GM21576 (cell line): ENCODE measurements around the gene GNG4.
"Not testable (repeated sequence)": the region's sequence is repeated elsewhere in the genome, so short reads cannot be mapped to it uniquely, and the experiment has no call there.

ENCODE experiments used
- ATAC-seq: cut with Tn5 transposase; IDR thresholded peaks from one replicate; pipeline ENCODE4 v1.9.1; 2021; ENCODE audit warnings: mild to moderate bottlenecking, moderate library complexity; ENCODE audit not compliant: unreplicated experiment

Gene GNG4

DNA sequence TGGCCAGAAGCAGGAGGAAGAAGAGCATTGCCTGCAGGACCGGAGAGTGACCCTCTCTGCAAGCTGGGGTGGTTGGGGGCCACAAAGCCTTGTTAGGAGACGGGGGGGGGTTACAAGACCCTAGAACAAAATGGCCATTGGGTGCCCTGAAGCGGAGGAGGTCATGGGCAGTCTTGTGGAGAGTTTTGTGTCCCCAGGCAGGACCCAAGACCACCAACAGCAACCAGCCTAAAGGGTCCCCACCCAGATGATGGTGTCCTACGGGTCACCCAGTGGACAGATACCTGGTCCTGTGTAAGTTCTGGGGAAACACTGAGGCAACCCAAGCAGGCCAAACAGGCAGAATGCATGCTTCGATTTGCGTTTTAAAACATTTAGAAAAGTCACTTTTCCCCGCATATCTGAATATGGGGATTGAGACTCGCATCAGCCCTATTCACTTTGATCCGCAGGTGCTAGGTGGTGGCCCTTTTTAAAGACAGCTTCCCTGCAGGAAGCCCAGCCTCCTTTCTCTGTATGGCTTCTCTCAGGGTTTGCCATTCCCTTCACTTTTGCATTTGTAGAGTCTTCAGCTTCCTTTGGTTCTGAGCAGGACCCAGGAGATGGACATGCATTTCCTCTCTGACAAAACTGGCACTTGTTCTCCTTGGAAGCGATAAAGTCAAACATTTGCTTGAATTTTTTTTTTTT is 21.1 kb downstream of the GNG4 start:
- no peak for ATAC-seq

- ATAC-seq: no peak
Measured at GRCh38 chr1:235625831-235626230, 23.8 kb downstream of the GNG4 start.

DNA sequence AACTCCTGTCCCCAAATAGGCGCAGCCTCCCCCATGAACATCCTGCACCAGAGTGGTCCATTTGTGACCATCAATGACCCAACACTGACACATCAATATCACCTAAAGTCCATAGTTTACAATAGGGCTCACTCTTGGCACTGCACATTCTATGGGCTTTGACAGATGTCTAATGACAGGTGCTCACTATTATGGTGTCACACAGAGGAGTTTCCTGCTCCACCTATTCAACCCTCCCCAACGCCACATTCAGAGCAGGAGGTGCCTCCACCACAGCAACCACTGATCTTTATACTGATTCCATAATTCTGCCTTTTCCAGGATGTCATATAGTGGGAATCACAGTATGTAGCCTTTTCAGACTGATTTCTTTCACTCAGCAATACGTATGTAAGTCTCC is 24.2 kb downstream of the GNG4 start:
- no peak for ATAC-seq

GRCh38 chr1:235624721-235625333 is 24.8 kb downstream of the GNG4 start:
- no peak for ATAC-seq

GRCh38 chr1:235622936-235623779 is 26.4 kb downstream of the GNG4 start:
- ATAC-seq: no peak

GRCh38 chr1:235619149-235619548 is 30.4 kb downstream of the GNG4 start:
- ATAC-seq: not testable (repeated sequence)

- no peak for ATAC-seq
Measured at GRCh38 chr1:235617808-235618207, 31.8 kb downstream of the GNG4 start.

DNA sequence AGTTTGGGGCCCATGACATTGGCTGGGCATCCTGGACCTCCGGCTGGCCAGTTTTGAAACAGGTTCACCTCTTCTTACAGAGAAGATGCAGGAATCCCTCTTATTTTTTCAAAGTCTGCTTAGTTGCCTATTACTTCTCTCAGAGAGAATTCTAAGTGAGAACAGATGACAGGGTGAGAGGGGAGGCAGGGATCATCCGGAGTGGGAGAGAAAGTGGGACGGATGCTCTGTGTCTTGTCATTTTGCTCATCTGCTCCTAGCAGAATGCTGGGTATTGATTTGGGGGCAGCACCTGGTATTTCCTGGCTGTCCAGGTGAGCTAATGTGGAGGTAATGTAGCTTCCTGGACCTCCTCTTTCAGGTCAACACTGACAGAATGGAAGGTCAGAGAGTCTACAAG is 32.4 kb downstream of the GNG4 start:
- no peak for ATAC-seq

- ATAC-seq: no peak
Measured at GRCh38 chr1:235614442-235614954, 35.1 kb downstream of the GNG4 start.

GRCh38 chr1:235613602-235614001 is 36.0 kb downstream of the GNG4 start:
- ATAC-seq: no peak

GRCh38 chr1:235612761-235613160 is 36.8 kb downstream of the GNG4 start:
- no peak for ATAC-seq

GRCh38 chr1:235610157-235610556 is 39.4 kb downstream of the GNG4 start:
- no peak for ATAC-seq

DNA sequence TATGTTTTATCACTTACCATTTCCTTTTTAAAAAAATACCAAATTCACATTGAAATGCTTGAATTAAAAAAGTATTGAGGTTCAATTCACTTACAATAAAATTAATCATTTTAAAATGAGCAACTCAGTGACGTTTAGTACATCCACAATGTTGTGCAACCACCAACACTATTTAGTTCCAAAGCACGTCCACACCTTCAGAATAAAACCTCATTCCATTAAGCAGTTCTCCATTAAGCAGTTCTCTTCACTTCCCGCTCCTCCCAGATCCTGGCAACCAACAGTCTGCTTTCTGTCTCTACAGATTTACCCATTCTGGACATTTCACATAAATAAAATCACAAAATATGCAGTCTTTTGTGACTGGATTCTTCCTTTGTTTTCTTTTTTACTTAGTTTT is 41.3 kb downstream of the GNG4 start:
- ATAC-seq: no peak

- ATAC-seq: no peak
Measured at GRCh38 chr1:235607284-235607683, 42.3 kb downstream of the GNG4 start.

DNA sequence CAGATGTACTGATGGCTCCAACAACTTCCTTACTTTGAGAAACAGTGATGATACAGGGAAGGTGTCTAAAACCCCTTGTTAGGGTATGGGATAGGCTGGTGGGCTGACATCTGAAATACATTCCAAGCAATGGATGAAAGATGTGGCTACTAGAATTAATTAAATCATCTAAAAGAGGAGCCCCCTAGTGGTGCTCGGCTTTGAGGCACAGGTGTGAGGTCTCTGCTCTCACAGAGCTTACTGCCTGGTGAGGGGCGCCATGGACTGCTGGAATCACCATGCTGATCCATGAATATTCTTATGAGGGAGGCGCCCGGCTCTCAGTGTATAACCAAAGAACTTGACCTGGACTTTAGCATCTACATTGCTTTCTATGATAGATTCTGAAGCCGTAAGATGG is 48.5 kb downstream of the GNG4 start:
- no peak for ATAC-seq

DNA sequence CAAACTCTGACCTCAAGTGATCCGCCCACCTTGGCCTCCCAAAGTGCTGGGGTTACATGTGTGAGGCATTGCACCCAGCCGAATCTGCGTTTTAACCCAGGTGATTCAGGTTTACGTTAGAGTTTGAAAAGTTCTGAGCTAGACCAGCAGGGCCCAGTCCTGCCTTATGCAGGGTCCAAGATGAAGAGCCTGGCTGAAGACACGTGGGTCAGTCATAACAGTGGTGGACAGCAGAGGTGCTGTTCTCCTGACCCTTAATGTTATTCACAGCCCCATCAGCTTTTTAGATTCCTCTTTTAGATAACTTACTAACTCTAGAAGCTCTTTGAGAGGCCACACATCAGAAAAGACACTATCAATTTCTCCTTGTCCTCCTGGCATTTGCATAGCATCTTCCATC is 50.0 kb downstream of the GNG4 start:
- ATAC-seq: no peak

DNA sequence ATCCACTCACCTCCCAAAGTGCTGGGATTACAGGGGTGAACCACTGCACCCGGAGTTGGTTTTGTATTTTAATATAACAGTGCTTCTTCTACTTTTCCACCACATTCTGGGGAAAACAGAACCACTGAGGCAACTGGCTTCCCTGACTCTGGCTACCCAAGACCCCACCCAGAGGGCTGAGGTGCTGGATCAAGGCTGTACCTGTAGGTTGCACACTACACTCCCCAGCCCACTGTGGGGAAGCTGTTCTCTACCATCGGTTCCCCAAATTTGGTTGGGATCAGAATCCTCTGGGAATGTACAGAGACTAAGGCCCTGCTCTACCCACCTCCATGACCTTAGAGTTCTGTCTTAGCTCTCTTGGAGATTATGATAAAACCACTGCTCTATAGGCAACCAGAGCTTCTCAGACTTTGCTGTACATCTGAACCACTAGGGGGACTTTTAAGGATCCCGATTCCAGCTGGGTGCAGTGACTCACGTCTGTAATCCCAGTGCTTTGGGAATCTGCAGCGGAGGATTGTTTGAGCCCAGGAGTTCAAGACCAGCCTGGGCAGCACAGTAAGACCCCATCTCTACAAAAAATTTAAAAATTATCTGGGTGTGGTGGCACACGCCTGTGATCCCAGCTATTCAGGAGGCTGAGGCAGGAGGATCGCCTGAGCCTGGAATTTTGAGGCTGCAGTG is 51.6 kb downstream of the GNG4 start:
- no peak for ATAC-seq

- no peak for ATAC-seq
Measured at GRCh38 chr1:235595079-235595478, 54.5 kb downstream of the GNG4 start.

DNA sequence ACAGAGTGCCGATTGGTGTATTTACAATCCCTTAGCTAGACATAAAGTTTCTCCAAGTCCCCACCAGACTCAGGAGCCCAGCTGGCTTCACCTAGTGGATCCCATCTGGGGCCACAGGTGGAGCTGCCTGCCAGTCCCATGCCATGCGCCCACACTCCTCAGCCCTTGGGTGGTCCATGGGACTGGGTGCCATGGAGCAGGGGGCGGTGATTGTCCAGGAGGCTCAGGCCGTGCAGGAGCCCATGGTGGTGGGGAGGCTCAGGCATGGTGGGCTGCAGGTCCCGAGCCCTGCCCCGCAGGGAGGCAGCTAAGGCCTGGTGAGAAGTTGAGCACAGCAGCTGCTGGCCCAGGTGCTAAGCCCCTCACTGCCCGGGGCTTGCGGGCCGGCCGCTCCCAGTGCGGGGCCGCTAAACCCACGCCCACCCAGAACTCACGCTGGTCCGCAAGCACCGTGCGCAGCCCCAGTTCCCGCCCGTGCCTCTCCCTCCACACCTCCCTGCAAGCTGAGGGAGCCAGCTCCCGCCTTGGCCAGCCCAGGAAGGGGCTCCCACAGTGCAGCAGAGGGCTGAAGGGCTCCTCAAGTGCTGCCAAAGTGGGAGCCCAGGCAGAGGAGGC is 55.2 kb downstream of the GNG4 start:
- ATAC-seq: not testable (repeated sequence)

GRCh38 chr1:235588916-235589515 is 60.6 kb downstream of the GNG4 start:
- no peak for ATAC-seq
